Tibial nerve (tissue), 4 donors: ENCODE measurements around the gene SERPINA4. TPM values are rescaled to one million over a fixed set of nuclear protein-coding genes. Genes with fewer than 3 reads are reported as not detected.
"Not testable (repeated sequence)": the region's sequence is repeated elsewhere in the genome, so short reads cannot be mapped to it uniquely, and the experiment has no call there.

Experiments
- DNase-seq, 2 donors: peaks; one replicate each; pipeline ENCODE4 v3.0.0-alpha.2; 2019; ENCODE audit warnings: low spot score in 2 of 2
- H3K27ac ChIP-seq, 4 donors: fragments of 200-600 bp; sonication (generic) in 3 of 4; one replicate each; pipeline ENCODE4 v1.5.1; 2017 to 2019; ENCODE audit warnings: mild to moderate bottlenecking in 1 of 4
- H3K27me3 ChIP-seq, 2 donors: fragments of 200-600 bp; sonication (generic) in 1 of 2; one replicate each; pipeline versions ENCODE4 v1.5.1 to v1.6.0; 2017 to 2019
- H3K36me3 ChIP-seq, 3 donors: fragments of 200-600 bp; sonication (generic); one replicate each; pipeline ENCODE4 v1.5.1; 2018 to 2019
- H3K4me1 ChIP-seq, 4 donors: fragments of 200-600 bp; sonication (generic) in 3 of 4; one replicate each; pipeline ENCODE4 v1.5.1; 2017 to 2019
- H3K4me3 ChIP-seq, 4 donors: fragments of 200-600 bp; sonication (generic) in 3 of 4; one replicate each; pipeline ENCODE4 v1.5.1; 2017 to 2019; ENCODE audit warnings: mild to moderate bottlenecking in 1 of 4, moderate library complexity in 1 of 4
- H3K9me3 ChIP-seq, 4 donors: fragments of 200-600 bp; sonication (generic) in 3 of 4; one replicate each; pipeline ENCODE4 v1.5.1; 2017 to 2019
- CTCF ChIP-seq, 5 experiments: fragments of 200-600 bp in 3 of 5; fragments of 450-650 bp in 2 of 5; sonication (generic) in 3 of 5; IDR thresholded peaks; one replicate each; pipeline ENCODE4 v1.5.1; 2016 to 2019; ENCODE audit warnings: antibody characterized with exemption in 5 of 5, mild to moderate bottlenecking in 3 of 5, moderate library complexity in 2 of 5
- EP300 ChIP-seq, 2 donors: sonication (generic); formaldehyde crosslinking; IDR thresholded peaks; one replicate each; pipeline ENCODE4 v1.6.1; 2017; ENCODE audit warnings: antibody characterized with exemption in 2 of 2, mild to moderate bottlenecking in 1 of 2
- POLR2A ChIP-seq, 2 donors: fragments of 450-650 bp; IDR thresholded peaks; one replicate each; pipeline ENCODE4 v1.6.1; 2017; ENCODE audit warnings: antibody characterized with exemption in 2 of 2, mild to moderate bottlenecking in 2 of 2, moderate library complexity in 2 of 2
- WGBS, 2 donors: methylation state at CpG; one replicate each; pipeline ENCODE4 v1.1.5; 2018; 5-methylcytosine and 5-hydroxymethylcytosine counted together
- total RNA-seq, 4 donors: library from RNA; depleted of rRNA; stranded (reverse); fragments of >200 nt; gene quantifications; one replicate each; pipeline ENCODE4 v1.1.0, GENCODE V29; 2016

SERPINA4 gene
- total RNA-seq, 4 donors from 2014 or later = not detected

DNA sequence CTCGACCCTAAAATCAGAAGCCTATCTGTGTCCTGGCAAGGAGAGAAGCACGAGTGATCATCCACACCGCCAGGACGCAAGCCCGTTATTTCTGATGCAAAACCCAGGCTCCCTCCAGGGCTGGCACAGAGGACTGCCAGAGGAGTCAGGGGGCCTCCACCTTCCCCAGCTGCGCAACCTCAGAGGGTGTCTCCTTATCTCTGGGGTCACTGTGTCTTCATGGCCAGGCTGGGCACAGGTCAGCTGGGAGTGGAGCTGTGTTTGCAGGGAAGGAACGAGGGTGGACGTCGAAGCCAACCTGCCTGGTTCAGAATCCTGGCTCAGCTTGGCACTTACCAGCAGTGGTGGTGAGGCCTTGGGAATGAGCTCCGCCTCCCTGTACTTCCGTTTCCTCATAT is 38.9 kb downstream of the SERPINA4 start:
- DNase-seq = no peak
- Histone ChIP-seq H3K27me3 (no peaks in the 10 kb centered on the region), H3K27ac (peak overlapping the region; percentile 73 to 91 (median 78)), H3K4me3 (no peak overlapping the region), H3K4me1 (peaks cover 0 to 63% (median 41%) of the 10 kb centered on the region in 4 donors), H3K9me3 (no peaks in the 10 kb centered on the region), H3K36me3 (no peaks in the 10 kb centered on the region)
- TF ChIP-seq EP300 (IDR thresholded peaks at IDR 0.05) (no peak), CTCF (IDR thresholded peaks at IDR 0.05) (no peak), POLR2A (IDR thresholded peaks at IDR 0.05) (no peak)
- WGBS, 2 donors = 85 to 96% methylated on average over 11 of the region's 11 CpGs

DNA sequence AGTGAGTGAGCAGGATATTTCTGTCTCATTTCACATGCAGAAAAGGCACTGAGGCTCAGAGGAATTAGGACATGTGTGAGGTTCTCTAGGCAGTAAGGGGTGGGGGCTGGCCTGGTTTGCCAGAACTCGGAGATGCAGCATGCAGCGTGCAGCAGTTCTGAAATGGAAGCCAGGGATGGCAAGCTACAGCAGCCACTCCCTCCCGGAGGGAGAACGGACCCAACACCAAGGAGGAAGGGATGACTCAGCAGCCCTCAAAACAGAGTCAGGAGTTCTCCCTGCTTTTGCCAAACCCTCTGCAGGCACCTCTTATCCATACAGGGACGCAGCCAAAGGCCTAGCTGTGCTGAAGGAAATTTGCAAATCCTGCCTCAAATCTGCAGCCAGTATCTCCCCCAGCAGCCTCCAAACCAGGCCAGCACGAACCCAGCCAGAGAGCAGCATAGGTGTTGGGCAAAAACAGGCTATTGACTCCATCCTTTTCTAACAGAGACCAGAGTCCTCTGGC is 40.7 kb downstream of the SERPINA4 start:
- WGBS, 2 donors = 20 to 26% methylated on average over 6 of the region's 6 CpGs
- DNase-seq = peak; percentile 69 to 82
- Histone ChIP-seq H3K9me3 (no peaks in the 10 kb centered on the region), H3K27ac (peak overlapping the region; percentile 36 to 91 (median 77)), H3K4me3 (no peak overlapping the region), H3K27me3 (no peaks in the 10 kb centered on the region), H3K36me3 (no peaks in the 10 kb centered on the region), H3K4me1 (peaks cover 0 to 64% (median 41%) of the 10 kb centered on the region in 4 donors)
- TF ChIP-seq POLR2A (IDR thresholded peaks at IDR 0.05) (no peak), CTCF (IDR thresholded peaks at IDR 0.05) (peak in 1 of 5 experiments; percentile 13), EP300 (IDR thresholded peaks at IDR 0.05) (peak in 1 of 2 donors; percentile 73)

DNA sequence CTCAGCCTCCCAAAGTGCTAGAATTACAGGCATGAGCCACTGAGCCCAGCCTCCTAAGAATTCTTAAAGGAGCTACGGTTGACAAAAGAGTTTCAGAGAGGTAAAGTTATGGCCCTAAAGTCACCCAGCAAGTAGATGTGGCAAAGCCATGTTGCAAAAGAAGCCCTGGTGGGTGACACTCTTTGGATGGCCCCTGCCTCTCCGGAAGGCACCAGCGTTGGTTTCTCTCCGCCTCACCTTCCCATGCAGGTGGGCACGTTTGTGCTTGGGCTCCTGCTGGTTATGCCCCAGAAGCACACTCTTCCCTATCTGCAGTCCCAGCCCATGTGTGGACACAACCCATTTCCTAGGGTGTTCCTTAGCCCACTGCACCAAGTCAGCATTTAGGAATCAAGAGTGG is 41.5 kb downstream of the SERPINA4 start:
- Histone ChIP-seq H3K36me3 (no peaks in the 10 kb centered on the region), H3K4me1 (peaks cover 0 to 64% (median 40%) of the 10 kb centered on the region in 4 donors), H3K27me3 (no peaks in the 10 kb centered on the region), H3K4me3 (no peak overlapping the region), H3K27ac (peak overlapping the region; percentile 36 to 91 (median 77)), H3K9me3 (no peaks in the 10 kb centered on the region)
- no peak for TF ChIP-seq POLR2A (IDR thresholded peaks at IDR 0.05)
- no peak for TF ChIP-seq EP300 (IDR thresholded peaks at IDR 0.05)
- TF ChIP-seq CTCF (IDR thresholded peaks at IDR 0.05) = no peak
- WGBS, 2 donors = 78 to 87% methylated on average over 5 of the region's 5 CpGs
- DNase-seq = no peak

- Histone ChIP-seq H3K36me3 (no peaks in the 10 kb centered on the region), H3K4me3 (no peak overlapping the region), H3K9me3 (no peaks in the 10 kb centered on the region), H3K27ac (no peak overlapping the region), H3K27me3 (no peaks in the 10 kb centered on the region), H3K4me1 (peaks cover 0 to 37% (median 17%) of the 10 kb centered on the region in 4 donors)
- WGBS, 2 donors = 63 to 70% methylated on average over 3 of the region's 3 CpGs
- TF ChIP-seq EP300 (IDR thresholded peaks at IDR 0.05) (no peak), CTCF (IDR thresholded peaks at IDR 0.05) (no peak), POLR2A (IDR thresholded peaks at IDR 0.05) (no peak)
- no peak for DNase-seq
These were observed 44.1 kb downstream of the SERPINA4 start for GRCh38 chr14:94605361-94605760.

- H3K4me1 ChIP-seq = peaks cover 0 to 37% (median 6%) of the 10 kb centered on the region in 4 donors
- not testable (repeated sequence) for H3K27ac ChIP-seq, H3K9me3 ChIP-seq, H3K27me3 ChIP-seq, H3K4me3 ChIP-seq, H3K36me3 ChIP-seq, DNase-seq
- 71 to 76% methylated on average over 1 of the region's 1 CpG for WGBS, 2 donors
These were observed 47.7 kb downstream of the SERPINA4 start for GRCh38 chr14:94608966-94609365.
